Caco-2 (cell line): ENCODE measurements around the gene ZNF440. TPM values are rescaled to one million over a fixed set of nuclear protein-coding genes. Genes with fewer than 3 reads are reported as not detected.

Source experiments
- BruUV-seq: library from RNA; stranded (reverse); fragments of 400-500 nt; replicated peaks from 2 replicates; lab custom pipeline; 2021; lab: Mats Ljungman, UMichigan
- CTCF ChIA-PET: fragments of 300-600 bp; sonication (Branson Sonifier 250); formaldehyde crosslinking; loops from one replicate; lab custom pipeline; 2022; ENCODE audit warnings: antibody characterized with exemption; lab: Charles Lee
- POLR2A ChIA-PET: fragments of 300-600 bp; sonication (Branson Sonifier 250); formaldehyde crosslinking; loops from one replicate; lab custom pipeline; 2022; ENCODE audit warnings: antibody characterized with exemption; lab: Charles Lee
- DNase-seq, 2 experiments: peaks; one replicate each; pipeline versions ENCODE4 v3.0.0 to v3.0.0-alpha.2; 2020 to 2022
- H3K27me3 ChIP-seq: replicated peaks from 2 replicates; pipeline ENCODE4 v1.6.0; 2011; ENCODE audit warnings: low read length; ENCODE audit not compliant: control insufficient read depth, insufficient read depth
- H3K36me3 ChIP-seq: 2 replicates; pipeline ENCODE4 v1.5.1; 2011; ENCODE audit warnings: low read length; ENCODE audit not compliant: control insufficient read depth, insufficient read depth
- H3K4me1 ChIP-seq: fragments of 250-450 bp; sonication (Bioruptor Pico); 2 replicates; pipeline ENCODE4 v1.5.1; 2020; ENCODE audit warnings: mild to moderate bottlenecking
- H3K4me3 ChIP-seq: 2 replicates; pipeline ENCODE4 v1.5.1; 2011; ENCODE audit warnings: low read depth, mild to moderate bottlenecking, control low read depth, low read length
- H3K9me3 ChIP-seq: fragments of 250-450 bp; sonication (Bioruptor Pico); 2 replicates; pipeline ENCODE4 v1.5.1; 2020; ENCODE audit warnings: mild to moderate bottlenecking, moderate library complexity
- H3K27ac Mint-ChIP-seq: one replicate; pipeline ENCODE4 v1.8.0; 2022; ENCODE audit warnings: mixed read lengths; ENCODE audit not compliant: unreplicated experiment
- H3K27me3 Mint-ChIP-seq: one replicate; pipeline ENCODE4 v1.8.0; 2022; ENCODE audit warnings: mixed read lengths; ENCODE audit not compliant: insufficient read depth, unreplicated experiment
- H3K36me3 Mint-ChIP-seq: one replicate; pipeline ENCODE4 v1.8.0; 2022; ENCODE audit warnings: mild to moderate bottlenecking, mixed read lengths; ENCODE audit not compliant: insufficient read depth, unreplicated experiment
- H3K4me1 Mint-ChIP-seq: one replicate; pipeline ENCODE4 v1.8.0; 2022; ENCODE audit warnings: low read depth, mixed read lengths; ENCODE audit not compliant: unreplicated experiment
- H3K4me3 Mint-ChIP-seq: one replicate; pipeline ENCODE4 v1.8.0; 2022; ENCODE audit warnings: mild to moderate bottlenecking, moderate library complexity, mixed read lengths; ENCODE audit not compliant: unreplicated experiment
- H3K9me3 Mint-ChIP-seq: one replicate; pipeline ENCODE4 v1.8.0; 2022; ENCODE audit warnings: mixed read lengths; ENCODE audit not compliant: unreplicated experiment
- CTCF ChIP-seq, 2 experiments: fragments of 200-600 bp in 1 of 2; IDR thresholded peaks; 1 replicate in 1 of 2; 2 replicates in 1 of 2; pipeline versions ENCODE4 v1.5.1 to v1.8.0; 2011 to 2022; ENCODE audit warnings: antibody characterized with exemption in 1 of 2, control low read depth in 1 of 2, inconsistent platforms in 1 of 2, low read depth in 1 of 2, low read length in 1 of 2, mild to moderate bottlenecking in 1 of 2, moderate library complexity in 1 of 2; ENCODE audit not compliant: insufficient read depth in 1 of 2, severe bottlenecking in 1 of 2, unreplicated experiment in 1 of 2
- intact Hi-C: fragments of 100-400 bp; cut with micrococcal nuclease; formaldehyde crosslinking; loops from one replicate; pipeline ENCODE4 v1.10.0; 2022; ENCODE audit not compliant: unreplicated experiment
- total RNA-seq: library from RNA; stranded (reverse); gene quantifications from 2 replicates; pipeline ENCODE4 v1.2.3, GENCODE V29; 2022

Gene ZNF440
- total RNA-seq, 1 experiment from 2014 or later, result 13.4 TPM

DNA sequence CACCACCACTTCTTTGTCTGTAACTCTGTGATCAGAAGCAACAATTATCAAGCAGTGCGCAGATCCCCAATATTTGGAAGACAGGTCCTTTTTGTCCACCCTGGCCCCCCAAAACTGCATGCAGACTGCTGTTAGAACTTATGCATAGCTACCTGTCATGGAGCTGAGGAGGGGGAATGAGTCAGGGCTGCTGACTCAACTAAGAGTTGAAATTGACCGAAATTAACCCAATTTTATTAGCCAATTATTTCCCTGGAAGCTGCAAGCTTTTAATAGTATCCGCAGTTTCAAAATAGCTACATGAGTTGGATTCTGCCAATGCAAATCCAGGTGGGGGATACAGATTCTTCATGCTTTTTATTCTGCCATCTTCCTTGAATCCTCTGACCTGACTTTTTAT lies 29.7 kb upstream of the ZNF440 start:
- CTCF ChIA-PET, result interaction anchor here (0.6 kb wide), 1 partner anchor 14 kb away, joined by 3 read pairs; the partner anchor contains the start of gene ZNF491
- Mint-ChIP-seq H3K27me3 (no peaks in the 10 kb centered on the region), H3K4me3 (no peak overlapping the region), H3K9me3 (peaks cover 33% of the 10 kb centered on the region), H3K27ac (no peak overlapping the region), H3K36me3 (peaks cover 22% of the 10 kb centered on the region), H3K4me1 (no peaks in the 10 kb centered on the region)
- Histone ChIP-seq H3K27me3 (no peaks in the 10 kb centered on the region), H3K4me1 (no peaks in the 10 kb centered on the region), H3K36me3 (peaks cover 5% of the 10 kb centered on the region), H3K9me3 (peaks cover 43% of the 10 kb centered on the region), H3K4me3 (no peak overlapping the region)
- POLR2A ChIA-PET, result no interaction called here
- BruUV-seq, result no TSS peak
- TF ChIP-seq CTCF (IDR thresholded peaks at IDR 0.05; ENCODE audit: insufficient read depth in 1 of 2, low read depth in 1 of 2, low read length in 1 of 2, severe bottlenecking in 1 of 2, unreplicated experiment in 1 of 2), result no peak
- intact Hi-C loops, result no loop called here
- no peak for DNase-seq

DNA sequence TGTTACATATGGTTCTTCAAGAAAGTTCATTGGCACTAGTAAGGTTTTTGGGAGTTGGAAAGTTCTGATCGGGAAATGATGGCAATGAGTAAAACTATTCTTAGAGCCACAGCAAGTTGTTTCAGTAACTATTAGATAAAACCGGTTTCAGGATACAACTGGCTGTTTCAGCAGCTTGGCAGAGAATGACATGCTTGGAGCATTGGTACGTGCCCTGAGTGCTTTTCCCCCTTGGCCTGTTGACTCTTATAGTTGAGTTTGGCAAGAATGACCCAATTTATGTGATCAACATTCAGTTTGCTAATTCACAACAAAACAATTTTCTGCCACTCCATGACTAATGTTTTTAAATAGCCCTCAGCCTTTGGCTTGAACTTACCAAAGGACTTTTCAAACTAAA lies 26.5 kb upstream of the ZNF440 start:
- H3K9me3 ChIP-seq, result peaks cover 26% of the 10 kb centered on the region
- no peaks in the 10 kb centered on the region for H3K4me1 ChIP-seq
- Mint-ChIP-seq H3K9me3 (peaks cover 28% of the 10 kb centered on the region), H3K4me1 (no peaks in the 10 kb centered on the region), H3K36me3 (peaks cover 5% of the 10 kb centered on the region), H3K27me3 (no peaks in the 10 kb centered on the region), H3K4me3 (no peak overlapping the region), H3K27ac (no peak overlapping the region)
- intact Hi-C loops, result no loop called here
- BruUV-seq, result no TSS peak
- POLR2A ChIA-PET, result no interaction called here
- no peak for DNase-seq
- H3K27me3 ChIP-seq, result no peaks in the 10 kb centered on the region
- no peak for TF ChIP-seq CTCF (IDR thresholded peaks at IDR 0.05; ENCODE audit: insufficient read depth in 1 of 2, low read depth in 1 of 2, low read length in 1 of 2, severe bottlenecking in 1 of 2, unreplicated experiment in 1 of 2)
- H3K4me3 ChIP-seq, result no peak overlapping the region
- H3K36me3 ChIP-seq, result no peaks in the 10 kb centered on the region
- CTCF ChIA-PET, result interaction anchor here (1.3 kb wide), 1 partner anchor 10 kb away, joined by 3 read pairs; no protein-coding TSS in a partner anchor

DNA sequence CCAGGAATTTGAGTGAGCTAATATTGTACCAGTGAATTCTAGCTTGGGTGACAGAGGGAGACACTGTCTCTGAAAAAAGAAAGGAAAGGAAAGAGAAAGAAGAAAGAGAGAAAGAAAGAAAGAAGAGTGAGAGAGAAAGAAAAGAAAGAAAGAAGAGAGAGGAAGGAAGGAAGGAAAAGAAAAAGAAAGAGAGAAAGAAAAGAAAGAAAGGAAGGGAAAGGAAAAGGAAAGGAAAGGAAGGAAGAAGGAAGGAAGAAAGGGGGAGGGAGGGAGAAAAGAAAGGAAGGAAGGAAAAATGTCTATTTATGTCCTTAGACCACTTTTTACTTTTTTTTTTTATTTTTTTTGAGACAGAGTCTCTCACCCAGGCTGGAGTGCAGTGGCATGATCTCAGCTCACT lies 21.1 kb upstream of the ZNF440 start:
- peaks cover 8% of the 10 kb centered on the region; the same call in 1 of the 2 replicates for H3K4me1 ChIP-seq
- H3K4me3 ChIP-seq, result no peak overlapping the region
- Mint-ChIP-seq H3K4me3 (no peak overlapping the region), H3K27me3 (no peaks in the 10 kb centered on the region), H3K4me1 (peaks cover 7% of the 10 kb centered on the region), H3K27ac (no peak overlapping the region), H3K36me3 (peaks cover 7% of the 10 kb centered on the region), H3K9me3 (peaks cover 9% of the 10 kb centered on the region)
- no peaks in the 10 kb centered on the region for H3K27me3 ChIP-seq
- intact Hi-C loops, result no loop called here
- no TSS peak for BruUV-seq
- no peaks in the 10 kb centered on the region for H3K36me3 ChIP-seq
- no peak for TF ChIP-seq CTCF (IDR thresholded peaks at IDR 0.05; ENCODE audit: insufficient read depth in 1 of 2, low read depth in 1 of 2, low read length in 1 of 2, severe bottlenecking in 1 of 2, unreplicated experiment in 1 of 2)
- CTCF ChIA-PET, result no interaction called here
- no peak for DNase-seq
- POLR2A ChIA-PET, result no interaction called here
- H3K9me3 ChIP-seq, result peaks cover 15% of the 10 kb centered on the region
